Activated CD8-positive, alpha-beta memory T cell treated with anti-CD3 and anti-CD28 coated beads for 1 hour (primary cell): ENCODE data around the gene LCLAT1.
"Not testable (repeated sequence)": the region's sequence is repeated elsewhere in the genome, so short reads cannot be mapped to it uniquely, and the experiment has no call there.

Experiments used
- DNase-seq, 2 donors: peaks; one replicate each; pipeline ENCODE4 v3.0.0-alpha.2; 2020; ENCODE audit warnings: low read depth in 1 of 2; ENCODE audit errors: extremely low read depth in 1 of 2

The LCLAT1 gene

DNA sequence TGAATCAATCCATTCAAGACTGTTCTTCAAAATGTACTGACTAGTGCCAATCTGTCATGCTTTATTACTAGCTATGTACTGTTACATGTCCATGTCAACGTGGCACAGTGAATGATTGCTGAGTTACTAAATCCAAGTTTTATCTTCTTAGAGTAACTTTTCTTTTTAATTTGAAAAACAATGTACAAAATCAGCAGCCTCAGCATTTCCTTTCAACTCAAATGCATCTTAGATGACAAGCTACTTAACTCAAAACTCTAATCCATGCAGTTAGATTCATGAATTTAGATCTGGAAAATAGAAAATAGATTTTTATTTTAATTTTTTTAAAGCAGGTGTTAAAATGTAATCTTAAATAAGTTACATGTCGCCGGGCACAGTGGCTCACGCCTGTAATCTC, 186.0 kb downstream of the LCLAT1 start:
- no peak for DNase-seq

DNA sequence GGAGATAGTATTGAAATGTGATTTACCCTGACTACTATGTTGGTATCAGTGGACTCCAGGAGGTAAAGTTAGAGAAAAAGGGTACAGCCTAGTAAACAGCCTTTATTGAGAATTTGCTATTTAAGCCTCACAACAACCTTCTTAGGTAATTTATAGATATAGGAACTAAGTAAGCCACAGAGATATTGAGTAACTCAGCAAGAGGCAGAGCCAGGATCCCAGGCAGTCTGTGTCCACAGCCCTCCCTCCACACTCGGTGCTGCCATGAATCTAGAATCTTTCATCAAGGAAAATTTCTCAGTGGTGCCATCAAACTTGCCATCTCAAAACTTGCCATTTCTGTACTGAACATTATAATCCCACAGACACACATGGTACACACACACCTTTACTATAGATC, 189.3 kb downstream of the LCLAT1 start:
- no peak for DNase-seq

DNA sequence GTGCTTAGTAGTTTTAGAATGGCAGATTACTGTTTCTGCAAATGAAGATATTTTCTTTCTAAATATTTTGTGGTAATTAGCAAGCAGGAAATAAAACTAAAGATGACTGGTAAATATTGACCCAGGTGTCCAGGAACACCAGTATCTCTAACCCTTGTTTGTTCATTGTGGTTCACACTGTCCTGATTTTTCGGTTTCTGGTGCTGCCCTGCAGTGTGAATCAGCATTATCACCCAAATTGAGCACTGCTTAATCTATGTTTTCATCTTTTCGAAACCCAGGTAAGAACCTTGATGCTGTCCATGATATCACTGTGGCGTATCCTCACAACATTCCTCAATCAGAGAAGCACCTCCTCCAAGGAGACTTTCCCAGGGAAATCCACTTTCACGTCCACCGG, 192.8 kb downstream of the LCLAT1 start:
- no peak for DNase-seq

DNA sequence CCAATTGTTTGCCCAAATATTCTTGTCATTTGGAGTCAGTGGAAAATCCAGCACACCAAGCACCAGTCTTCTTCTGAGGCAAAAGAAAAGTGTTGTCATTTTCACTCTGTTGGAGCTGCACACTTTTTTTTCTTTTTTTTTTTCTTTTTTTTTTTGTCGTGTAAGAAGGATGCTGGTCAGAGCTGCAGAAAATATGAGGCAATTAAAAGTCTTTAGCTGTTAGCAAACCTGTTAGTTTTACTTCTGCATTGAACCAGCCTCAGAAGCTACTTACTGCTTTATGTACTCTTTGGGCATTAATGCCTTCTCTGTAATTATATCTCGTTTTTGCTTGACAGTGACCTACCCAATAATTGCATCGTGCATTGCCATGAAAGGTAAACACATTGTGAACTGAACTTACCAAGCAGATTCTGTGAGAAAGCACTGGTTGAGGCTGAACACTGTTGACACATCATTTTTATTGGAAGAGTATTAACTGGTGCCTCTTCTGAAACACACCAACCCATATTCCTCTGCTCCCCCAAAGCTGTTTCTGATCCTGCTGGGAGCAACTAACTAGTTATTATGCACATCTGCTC, 194.8 kb downstream of the LCLAT1 start:
- DNase-seq, result no peak

DNA sequence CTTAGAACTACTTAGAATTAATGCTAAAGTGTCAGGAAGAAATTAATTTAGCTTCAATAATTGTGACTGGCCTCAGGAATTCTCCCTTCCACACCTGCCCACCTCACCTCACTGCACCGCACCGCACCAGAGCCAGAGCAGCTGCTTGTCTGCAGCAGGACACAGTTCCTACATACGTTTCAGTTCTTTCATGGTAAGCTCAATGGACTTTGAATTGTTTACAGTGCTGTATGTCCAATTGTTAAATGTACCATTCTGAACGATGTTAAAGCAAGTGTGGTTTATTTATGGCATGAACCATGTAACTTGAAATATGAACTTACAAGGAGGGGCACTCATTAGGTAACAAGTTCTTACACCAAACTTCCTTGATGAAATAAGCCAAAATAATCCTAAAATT, 196.0 kb downstream of the LCLAT1 start:
- DNase-seq, result not testable (repeated sequence)

DNA sequence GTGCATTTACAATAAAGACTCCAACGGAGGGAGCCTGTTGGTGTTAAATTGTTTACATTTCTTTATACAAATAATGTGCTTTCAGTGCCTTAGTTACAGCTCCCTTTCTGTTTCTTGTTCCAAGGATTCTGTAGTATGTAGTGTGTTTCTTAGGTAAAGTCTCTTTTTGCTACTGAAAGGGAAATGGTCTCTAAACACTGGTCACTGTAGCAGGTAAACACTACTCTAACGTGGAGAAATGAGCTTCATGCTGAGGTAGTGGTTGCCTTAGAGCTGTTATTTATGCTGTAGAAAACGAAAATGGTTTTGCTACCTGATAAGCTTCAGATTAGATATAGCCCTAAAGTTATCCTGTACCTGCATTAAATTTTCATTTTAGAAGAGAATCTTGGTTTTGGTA, 196.6 kb downstream of the LCLAT1 start:
- DNase-seq, result no peak

DNA sequence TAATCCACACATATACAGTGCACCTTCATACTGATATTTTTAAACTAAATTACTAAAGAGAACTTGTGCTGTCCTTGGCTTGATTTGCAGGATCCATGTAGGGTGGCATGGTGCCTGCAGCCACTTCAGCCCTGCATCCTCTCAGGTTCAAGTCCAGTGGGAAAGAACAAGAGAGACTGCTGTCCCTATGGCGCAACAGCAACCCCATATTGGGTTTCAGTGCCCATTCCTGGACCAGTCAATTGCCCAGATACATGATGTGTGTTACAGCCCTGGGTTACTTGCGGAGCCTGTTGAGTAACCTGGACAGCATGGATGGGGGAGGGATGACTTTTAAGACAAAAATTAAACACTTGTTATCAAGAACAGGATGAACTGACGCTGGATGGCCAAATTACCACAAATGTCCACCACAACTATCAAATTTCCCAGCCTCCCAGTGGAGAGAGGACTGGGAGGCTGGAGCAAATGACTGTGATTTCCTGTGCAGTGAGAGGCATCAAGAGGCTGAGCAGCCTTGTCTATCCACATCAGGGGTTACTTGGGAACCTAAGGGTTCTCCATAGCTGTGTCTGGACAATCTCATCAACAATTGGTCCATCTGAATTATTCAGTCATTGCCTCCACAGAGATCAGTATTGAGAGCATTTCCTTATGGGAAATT, 198.2 kb downstream of the LCLAT1 start:
- no peak for DNase-seq

DNA sequence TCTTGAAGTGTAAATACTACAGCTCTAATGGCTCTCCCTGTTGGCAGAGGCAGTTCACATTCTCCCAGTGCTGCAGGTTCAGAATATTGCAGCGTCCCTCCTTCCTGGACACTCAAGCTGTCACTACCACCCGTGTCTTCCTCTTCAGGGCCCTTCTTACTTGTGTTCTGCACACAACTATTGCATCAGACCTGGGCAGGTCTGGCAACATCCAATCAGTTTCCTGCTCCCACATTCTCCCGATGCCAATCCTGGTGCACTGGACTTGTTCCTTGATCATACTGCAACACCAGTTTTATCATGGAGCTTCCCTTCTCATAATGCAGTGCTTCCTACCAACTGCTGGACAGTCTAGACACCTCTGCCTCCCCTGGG, 198.7 kb downstream of the LCLAT1 start:
- no peak for DNase-seq

DNA sequence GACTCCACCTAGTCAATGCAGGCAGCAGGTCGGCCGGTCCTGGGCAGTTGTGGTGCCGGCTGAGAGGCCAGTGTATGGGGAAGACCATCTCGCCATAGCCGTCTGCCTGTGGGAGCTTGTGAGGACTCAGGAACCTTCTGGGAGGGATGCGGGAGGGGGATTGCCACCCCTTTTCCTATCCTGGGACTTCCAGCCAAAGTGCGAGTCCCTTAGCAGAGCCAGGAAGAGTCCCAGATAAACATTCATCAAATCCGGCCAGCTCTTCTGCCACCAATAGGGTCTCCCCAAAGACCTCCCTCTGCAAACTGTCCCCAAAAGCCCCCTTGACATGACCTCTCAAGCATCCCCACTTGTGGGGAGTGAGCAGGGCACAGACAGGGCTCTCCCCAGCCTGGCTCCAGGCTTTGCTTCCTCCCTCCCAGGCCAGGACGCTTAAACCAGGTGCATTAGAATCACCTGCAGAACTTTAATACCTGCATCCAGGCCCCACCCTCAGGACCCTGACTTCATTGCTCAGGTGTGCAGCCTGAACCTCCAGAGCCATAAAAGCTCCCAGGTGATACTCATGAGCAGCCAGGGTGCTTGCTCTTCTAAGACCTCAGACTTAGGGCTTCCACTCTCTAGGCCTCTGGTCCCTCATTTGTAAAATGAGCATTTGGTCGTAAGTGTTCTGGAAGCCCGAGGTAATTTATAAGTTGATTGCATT, 200.9 kb downstream of the LCLAT1 start:
- DNase-seq, result no peak

DNA sequence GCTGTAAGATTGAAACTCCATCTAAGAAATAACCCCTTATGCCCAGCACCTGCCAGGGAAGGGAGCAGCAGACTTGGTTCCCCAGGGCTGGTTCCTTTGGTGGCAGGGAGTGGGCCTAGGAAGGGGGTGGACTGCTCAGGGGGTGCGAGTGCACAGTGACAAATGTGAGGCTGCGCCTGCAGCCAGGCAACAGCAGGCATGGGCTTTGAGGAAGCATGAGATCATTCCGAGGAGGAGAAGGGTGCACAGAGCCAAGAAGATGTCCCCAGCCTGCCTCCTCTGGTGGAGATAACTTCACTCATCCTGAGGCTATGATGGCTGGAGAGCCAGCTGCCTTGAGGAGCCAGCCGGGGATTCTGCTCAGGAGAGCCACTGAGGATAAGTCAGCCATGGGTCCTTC, 202.2 kb downstream of the LCLAT1 start:
- DNase-seq, result no peak

DNA sequence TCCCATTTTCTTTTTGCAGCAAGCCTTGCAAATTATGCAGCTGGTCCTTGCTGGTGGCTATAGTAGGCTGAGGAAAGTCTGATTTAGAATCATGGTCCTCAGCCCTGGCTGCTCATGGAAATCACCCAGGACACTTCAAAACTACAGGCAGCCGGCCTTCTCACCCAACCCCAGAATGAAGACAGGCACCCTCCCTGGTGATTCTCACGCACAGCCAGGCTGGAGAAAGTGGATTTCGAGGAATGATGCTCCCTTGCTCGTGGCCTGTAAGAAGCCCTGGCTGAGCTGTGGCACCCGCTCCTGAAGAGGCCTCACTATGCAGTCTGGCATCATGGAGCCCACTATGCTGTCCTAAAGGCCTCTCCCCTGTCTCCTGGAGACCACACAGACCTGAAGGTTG, 202.8 kb downstream of the LCLAT1 start:
- DNase-seq, result no peak

DNA sequence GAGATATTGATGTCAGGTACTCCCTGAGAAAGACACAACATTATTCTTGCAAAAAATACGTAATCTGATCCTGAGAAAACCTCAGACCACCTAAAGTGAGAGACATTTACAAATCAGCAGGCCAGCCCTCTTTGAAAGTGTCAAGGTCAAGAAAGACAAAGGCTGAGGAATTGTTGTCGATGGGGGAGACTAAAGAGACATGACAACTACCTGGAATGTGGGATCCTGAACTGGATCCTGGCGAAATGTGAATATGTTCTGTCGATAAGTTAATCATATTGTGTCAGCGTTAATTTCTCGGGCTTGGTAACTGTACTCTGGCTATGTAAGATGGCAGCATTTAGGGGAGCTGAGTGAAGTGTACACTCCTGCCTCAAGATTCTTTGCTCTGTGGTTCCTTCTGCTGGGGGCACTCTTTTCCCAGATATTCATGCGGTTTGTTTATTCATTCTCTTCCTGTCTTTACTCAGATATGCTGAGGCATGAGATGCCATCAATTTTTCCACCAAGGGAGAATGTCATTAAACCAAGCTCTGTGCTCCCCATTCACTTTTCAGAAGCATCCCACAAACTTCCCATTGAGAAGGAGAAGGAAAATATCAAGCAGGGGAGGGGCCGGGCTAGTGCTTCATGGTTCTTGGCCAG, 205.3 kb downstream of the LCLAT1 start:
- no peak for DNase-seq

DNA sequence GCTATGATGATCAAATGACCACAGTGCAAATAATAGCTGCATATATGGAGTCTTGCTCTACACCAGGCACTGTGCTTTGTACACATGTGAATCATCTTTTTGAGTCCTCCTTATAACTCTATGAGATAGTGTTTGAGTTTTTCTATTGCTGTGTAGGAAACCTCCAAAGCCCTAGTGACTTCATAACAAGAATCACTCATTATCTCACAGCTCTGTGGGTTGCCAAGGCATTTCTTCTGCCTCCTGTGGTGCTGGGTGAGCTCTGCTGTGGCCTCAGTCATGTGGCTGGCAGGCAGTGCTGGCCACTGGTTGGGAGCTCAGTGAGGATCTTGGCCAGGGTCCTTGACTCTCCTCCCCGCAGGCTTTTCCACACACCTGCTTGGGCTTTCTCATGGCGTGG, 206.8 kb downstream of the LCLAT1 start:
- DNase-seq, result no peak

DNA sequence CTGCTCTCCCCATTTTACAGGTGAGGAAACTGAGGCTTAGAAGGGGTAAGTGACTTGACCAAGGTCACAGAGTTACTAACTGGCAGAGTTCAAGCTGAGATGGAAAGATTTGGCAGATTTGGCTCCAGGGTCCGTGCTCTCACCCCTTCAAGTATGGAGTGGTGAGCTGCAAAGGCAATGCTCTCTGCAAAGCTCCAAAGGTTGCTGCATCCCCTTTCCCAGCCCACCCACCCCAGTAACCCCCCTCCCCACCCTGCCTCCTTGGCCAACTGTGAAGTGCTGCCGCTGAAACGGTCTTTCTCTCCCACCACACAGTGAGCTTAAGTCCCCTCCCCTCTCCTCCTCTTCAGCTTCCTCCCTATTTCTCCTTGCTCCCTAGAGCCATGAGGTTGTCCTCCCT, 207.4 kb downstream of the LCLAT1 start:
- no peak for DNase-seq

DNA sequence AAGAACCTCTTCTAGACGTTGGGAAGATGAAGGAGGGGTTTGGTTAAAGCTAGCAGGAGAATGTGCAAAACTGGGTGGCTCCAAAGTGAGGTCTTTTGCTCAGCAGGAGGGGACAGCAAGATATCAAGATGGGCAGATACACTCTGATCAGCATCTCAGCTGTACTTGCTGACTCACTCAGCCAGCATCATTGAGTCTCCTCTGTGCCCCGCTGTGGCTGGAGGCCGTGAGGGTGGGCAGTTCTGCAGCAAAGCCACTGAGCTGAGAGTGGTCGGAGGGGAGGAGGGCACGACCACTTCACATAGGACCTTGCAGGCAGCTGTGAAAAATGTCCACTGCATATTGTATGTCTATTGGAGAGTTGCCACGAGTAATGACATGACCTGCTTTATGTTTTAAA, 208.2 kb downstream of the LCLAT1 start:
- no peak for DNase-seq

DNA sequence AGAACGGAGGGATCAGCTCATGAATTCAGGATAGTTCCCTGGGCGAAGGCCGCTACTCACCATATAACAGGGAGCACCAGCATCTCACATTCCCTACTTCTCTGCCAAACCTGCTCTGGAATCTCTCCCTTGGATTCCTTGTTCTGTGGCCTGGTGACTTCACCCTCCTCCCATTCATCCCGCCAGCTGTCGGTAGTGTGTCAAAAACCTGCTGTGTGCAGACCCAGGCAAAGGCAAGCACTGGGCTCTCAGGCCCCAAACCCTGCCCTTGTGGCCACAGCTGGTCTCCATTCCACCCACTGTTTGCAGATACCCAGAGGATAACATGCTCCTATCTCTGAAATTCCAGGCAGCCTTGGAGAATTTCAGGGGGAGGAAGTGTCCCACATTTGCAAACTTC, 208.6 kb downstream of the LCLAT1 start:
- no peak for DNase-seq

DNA sequence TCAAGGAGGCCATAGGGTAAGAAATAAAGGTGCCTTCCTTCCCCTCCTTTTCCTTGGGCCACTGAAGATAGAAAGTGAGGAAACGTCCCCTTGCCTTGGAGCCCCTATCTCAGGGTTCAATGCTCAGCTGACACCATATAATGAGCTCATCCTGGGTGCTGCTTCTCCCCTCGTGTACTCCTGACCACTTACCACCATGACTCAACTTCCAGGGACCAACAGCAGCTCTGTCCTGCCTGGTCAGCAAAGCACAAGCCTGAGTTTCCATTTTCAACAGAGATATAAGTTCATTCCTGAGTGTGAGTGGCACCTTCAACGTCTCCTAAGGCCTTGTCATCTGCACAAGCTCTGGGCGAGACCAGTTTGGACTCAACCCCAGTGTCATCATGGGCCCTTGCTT, 209.0 kb downstream of the LCLAT1 start:
- DNase-seq, result no peak

DNA sequence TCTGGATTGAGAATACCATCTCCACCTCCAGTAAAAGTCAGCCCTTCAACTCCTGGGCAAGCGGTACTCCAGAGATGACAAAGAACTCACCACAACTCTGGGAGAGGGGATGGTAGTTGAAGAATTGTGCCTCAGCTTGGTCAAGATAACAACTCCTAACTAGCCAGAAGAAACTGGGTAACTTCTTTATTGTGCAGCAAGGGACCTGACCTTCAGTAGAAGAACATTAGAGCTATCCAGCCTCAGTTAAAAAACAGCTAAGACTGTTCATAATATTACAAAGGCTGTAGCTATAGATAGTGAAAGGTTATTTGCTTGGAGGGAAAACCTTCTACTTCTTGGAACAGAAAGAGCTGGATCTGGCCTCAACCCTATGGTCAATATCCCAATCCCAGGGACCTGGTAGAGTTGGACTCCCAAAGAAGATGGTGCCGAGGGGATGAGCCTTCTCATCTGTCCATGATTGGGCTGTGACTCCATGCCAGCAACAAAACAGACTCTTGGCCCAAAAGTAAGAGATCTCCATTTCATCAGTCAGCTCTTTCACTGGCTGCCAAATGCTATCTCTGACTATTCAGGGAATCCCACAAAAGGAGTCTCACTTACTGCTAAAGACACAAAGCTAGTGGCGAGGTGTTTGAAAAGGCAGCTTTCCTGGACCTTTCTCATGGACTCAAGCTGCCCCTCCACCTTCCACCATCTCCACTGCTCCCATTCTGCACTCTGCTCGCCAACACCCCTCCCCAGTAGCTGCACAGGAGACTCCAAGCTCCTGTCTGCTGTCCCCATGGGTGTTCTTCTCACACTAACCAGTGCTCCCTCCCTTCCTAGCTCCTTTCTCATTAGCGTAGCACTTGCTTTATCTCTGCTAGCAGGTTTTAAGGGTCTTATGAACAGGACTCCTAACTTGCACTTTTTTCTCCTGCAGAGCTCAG, 214.4 kb downstream of the LCLAT1 start:
- no peak for DNase-seq

DNA sequence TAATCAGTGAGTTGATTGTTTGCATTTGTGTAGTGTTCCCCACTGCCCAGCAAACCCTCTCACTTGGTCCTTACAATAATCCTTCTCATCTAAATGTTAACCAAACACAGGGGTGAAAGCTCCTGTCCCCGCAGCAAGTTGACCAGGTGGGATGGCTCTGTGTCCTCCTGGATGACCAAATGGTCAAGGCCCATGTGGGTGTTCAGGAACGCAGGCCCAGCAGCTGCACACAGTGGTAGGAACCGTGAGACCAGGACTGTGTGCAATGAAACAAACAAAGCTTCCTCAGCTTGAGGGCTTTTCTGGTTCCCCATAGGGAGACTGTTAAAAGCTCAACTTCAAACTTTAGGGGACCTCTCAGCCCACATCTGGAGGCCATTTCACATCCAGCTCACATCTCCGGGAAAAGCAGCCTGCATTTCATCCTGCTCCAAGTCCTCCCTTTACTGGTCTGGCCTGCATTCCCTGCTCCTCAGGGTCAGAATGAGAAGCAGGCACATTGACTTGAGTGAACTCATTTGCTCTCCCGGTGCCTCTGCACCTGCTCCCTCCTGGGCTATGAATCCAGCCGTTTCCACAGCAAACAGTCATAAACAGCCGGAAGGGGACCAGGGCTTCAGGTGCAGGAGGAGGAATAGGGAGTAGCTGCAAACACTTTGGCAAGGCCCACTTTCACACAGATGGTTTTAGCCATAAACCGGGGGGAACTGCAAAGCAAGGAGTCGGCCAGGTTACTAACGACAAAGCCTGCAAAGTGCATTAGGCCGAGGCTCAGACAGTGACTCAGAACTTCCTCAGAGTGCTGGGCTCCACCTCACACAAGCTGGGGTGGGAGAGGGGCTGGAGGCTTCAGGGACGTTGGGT, 215.5 kb downstream of the LCLAT1 start:
- no peak for DNase-seq

DNA sequence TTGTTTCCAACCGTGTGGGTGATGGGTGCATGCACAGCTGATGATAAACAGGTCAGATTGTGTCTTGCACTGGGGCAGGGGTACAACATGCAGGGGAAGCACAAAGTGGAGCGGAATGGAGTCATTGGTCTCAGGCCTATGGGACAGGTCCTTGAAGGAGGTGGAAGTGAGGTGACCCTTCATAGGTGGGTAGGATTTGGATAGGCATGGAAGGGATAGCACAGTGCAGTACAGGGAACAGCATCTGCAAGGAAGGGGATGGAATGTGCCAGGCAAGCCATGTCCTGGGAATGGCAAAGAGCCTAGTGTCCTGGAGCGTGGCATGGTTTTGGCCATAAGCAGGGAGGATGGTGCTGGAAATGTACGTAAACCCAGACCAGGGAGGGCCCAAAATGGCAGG, 216.3 kb downstream of the LCLAT1 start:
- DNase-seq, result no peak
